ENCODE results near the gene PARD6B.
"Not testable (repeated sequence)": the region's sequence is repeated elsewhere in the genome, so short reads cannot be mapped to it uniquely, and the experiment has no call there.

- not testable (repeated sequence) for TF ChIP-seq CTCF (IDR thresholded peaks at IDR 0.05; ENCODE audit: extremely low read depth in 1 of 2, insufficient read depth in 1 of 2, low read depth in 1 of 2, low read length in 2 of 2); POLR2A (IDR thresholded peaks at IDR 0.05; ENCODE audit: low read depth, low read length); POLR2AphosphoS5 (IDR thresholded peaks at IDR 0.05; ENCODE audit: insufficient read depth, low read depth, low read length); MYC (IDR thresholded peaks at IDR 0.05; ENCODE audit: low read depth, low read length); EZH2 (IDR thresholded peaks at IDR 0.05; ENCODE audit: borderline replicate concordance, low read depth, low read length, severe bottlenecking); MAX (IDR thresholded peaks at IDR 0.05; ENCODE audit: insufficient read depth, insufficient read length); GATA2 (IDR thresholded peaks at IDR 0.05; ENCODE audit: insufficient read depth, insufficient read length, low read depth, low read length)
Measured at GRCh38 chr20:50698255-50698654, 33.1 kb upstream of the PARD6B start.

Data from endothelial cell of umbilical vein (primary cell).